Trophoblast cell (in vitro differentiated cells and primary cell): ENCODE measurements around the gene DLK1.

Experiments used
- DNase-seq, 2 donors: peaks; one replicate each; pipeline ENCODE4 v3.0.0-alpha.2; 2016
- H2AFZ ChIP-seq: 2 replicates; pipeline ENCODE4 v1.6.1; 2013; ENCODE audit warnings: low read length, moderate library complexity, mild to moderate bottlenecking; ENCODE audit not compliant: insufficient read depth, poor library complexity
- H2AK5ac ChIP-seq: 2 replicates; pipeline ENCODE4 v1.6.1; 2013; ENCODE audit warnings: mild to moderate bottlenecking, low read length
- H2BK120ac ChIP-seq: 2 replicates; pipeline ENCODE4 v1.6.1; 2013; ENCODE audit warnings: low read length, mild to moderate bottlenecking, moderate library complexity; ENCODE audit not compliant: insufficient read depth, poor library complexity
- H2BK12ac ChIP-seq: 2 replicates; pipeline ENCODE4 v1.6.1; 2013; ENCODE audit warnings: mild to moderate bottlenecking, low read length, moderate library complexity
- H2BK5ac ChIP-seq: 2 replicates; pipeline ENCODE4 v1.6.1; 2013; ENCODE audit warnings: low read length, low read depth, moderate library complexity, mild to moderate bottlenecking; ENCODE audit not compliant: poor library complexity
- H3K14ac ChIP-seq: 2 replicates; pipeline ENCODE4 v1.6.1; 2013; ENCODE audit warnings: mild to moderate bottlenecking, low read length
- H3K18ac ChIP-seq: 2 replicates; pipeline ENCODE4 v1.6.1; 2013; ENCODE audit warnings: mild to moderate bottlenecking, low read length
- H3K23ac ChIP-seq: 2 replicates; pipeline ENCODE4 v1.6.1; 2013; ENCODE audit warnings: low read length
- H3K27ac ChIP-seq: 2 replicates; pipeline ENCODE4 v1.5.1; 2013; ENCODE audit warnings: low read depth, mild to moderate bottlenecking, inconsistent platforms, low read length, moderate library complexity
- H3K27me3 ChIP-seq: 2 replicates; pipeline ENCODE4 v1.6.1; 2013; ENCODE audit warnings: inconsistent platforms, mild to moderate bottlenecking, low read length, moderate library complexity; ENCODE audit not compliant: insufficient read depth
- H3K36me3 ChIP-seq, 2 experiments: 1 replicate in 1 of 2; 2 replicates in 1 of 2; pipeline ENCODE4 v1.6.1; 2013; ENCODE audit warnings: low read length in 2 of 2, mild to moderate bottlenecking in 2 of 2, moderate library complexity in 1 of 2; ENCODE audit not compliant: insufficient read depth in 2 of 2, control insufficient read depth in 1 of 2
- H3K4ac ChIP-seq: 2 replicates; pipeline ENCODE4 v1.6.1; 2013; ENCODE audit warnings: low read depth, mild to moderate bottlenecking, low read length, moderate library complexity
- H3K4me1 ChIP-seq, 2 experiments: 1 replicate in 1 of 2; 2 replicates in 1 of 2; pipeline ENCODE4 v1.6.1; 2013; ENCODE audit warnings: low read length in 2 of 2, mild to moderate bottlenecking in 2 of 2, moderate library complexity in 1 of 2; ENCODE audit not compliant: insufficient read depth in 2 of 2, control insufficient read depth in 1 of 2
- H3K4me2 ChIP-seq: 2 replicates; pipeline ENCODE4 v1.6.1; 2013; ENCODE audit warnings: inconsistent platforms, mild to moderate bottlenecking, low read length, moderate library complexity
- H3K4me3 ChIP-seq: 2 replicates; pipeline ENCODE4 v1.5.1; 2013; ENCODE audit warnings: mild to moderate bottlenecking, low read depth, low read length, inconsistent platforms
- H3K79me1 ChIP-seq: one replicate; pipeline ENCODE4 v1.6.1; 2013; ENCODE audit warnings: low read length
- H3K79me2 ChIP-seq: 2 replicates; pipeline ENCODE4 v1.6.1; 2013; ENCODE audit warnings: low read length, mild to moderate bottlenecking; ENCODE audit not compliant: control insufficient read depth, insufficient read depth, poor library complexity
- H3K9ac ChIP-seq: 2 replicates; pipeline ENCODE4 v1.6.1; 2013; ENCODE audit warnings: mild to moderate bottlenecking, low read length
- H3K9me3 ChIP-seq: 2 replicates; pipeline ENCODE4 v1.6.1; 2013; ENCODE audit warnings: low read depth, mild to moderate bottlenecking, control low read depth, inconsistent platforms, low read length; ENCODE audit not compliant: insufficient read depth
- H4K12ac ChIP-seq: 2 replicates; pipeline ENCODE4 v1.6.1; 2013; ENCODE audit warnings: low read depth, mild to moderate bottlenecking, low read length, moderate library complexity
- H4K8ac ChIP-seq: 2 replicates; pipeline ENCODE4 v1.6.1; 2013; ENCODE audit warnings: low read depth, mild to moderate bottlenecking, low read length, moderate library complexity
- H4K91ac ChIP-seq: one replicate; pipeline ENCODE4 v1.6.1; 2013; ENCODE audit warnings: low read depth, mild to moderate bottlenecking, low read length, moderate library complexity
- WGBS: extraction: QIAGEN DNeasy Blood & Tissue Kit; methylation state at CpG from one replicate; pipeline ENCODE4 v1.1.7; 2013; ENCODE audit warnings: missing lambda C conversion rate; ENCODE audit not compliant: insufficient read length, insufficient coverage; ENCODE audit errors: extremely low coverage; 5-methylcytosine and 5-hydroxymethylcytosine counted together

The DLK1 gene

GRCh38 chr14:100724536-100724935 lies 2.2 kb upstream of the DLK1 start:
- WGBS, result no CpG with 5 or more reads among the region's 4 CpGs
- H3K27ac ChIP-seq, result no peak overlapping the region
- no peak overlapping the region for H2BK5ac ChIP-seq

GRCh38 chr14:100725587-100726387 lies 905 bp upstream of the DLK1 start:
- Histone ChIP-seq H3K79me2 (no peaks in the 10 kb centered on the region), H3K4me3 (peak overlapping the region; percentile 24), H4K91ac (no peak overlapping the region), H3K23ac (no peak overlapping the region), H2AK5ac (no peak overlapping the region), H3K9ac (no peak overlapping the region), H4K8ac (no peak overlapping the region), H2BK12ac (no peak overlapping the region), H3K4ac (no peak overlapping the region), H2AFZ (no peak overlapping the region), H3K79me1 (no peaks in the 10 kb centered on the region), H3K27me3 (peaks cover 27% of the 10 kb centered on the region), H2BK120ac (no peak overlapping the region), H4K12ac (no peak overlapping the region), H3K4me2 (no peak overlapping the region), H3K14ac (no peak overlapping the region), H3K4me1 (no peaks in the 10 kb centered on the region), H3K36me3 (no peaks in the 10 kb centered on the region), H2BK5ac (no peak overlapping the region), H3K27ac (no peak overlapping the region), H3K18ac (no peak overlapping the region), H3K9me3 (peaks cover 10% of the 10 kb centered on the region)
- WGBS, result no CpG with 5 or more reads among the region's 33 CpGs
- no peak for DNase-seq

More at GRCh38 chr14:100724536-100724935, 2.2 kb upstream of the DLK1 start:
- Histone ChIP-seq H3K4me3 (no peak overlapping the region), H4K91ac (no peak overlapping the region), H2AFZ (no peak overlapping the region), H3K27me3 (peaks cover 27% of the 10 kb centered on the region), H2BK12ac (no peak overlapping the region), H2BK120ac (no peak overlapping the region), H4K12ac (no peak overlapping the region), H3K4ac (no peak overlapping the region), H3K4me1 (no peaks in the 10 kb centered on the region), H2AK5ac (no peak overlapping the region), H3K14ac (no peak overlapping the region), H3K79me2 (no peaks in the 10 kb centered on the region), H3K9ac (no peak overlapping the region), H4K8ac (no peak overlapping the region), H3K4me2 (no peak overlapping the region), H3K18ac (no peak overlapping the region), H3K23ac (no peak overlapping the region), H3K9me3 (peaks cover 10% of the 10 kb centered on the region), H3K79me1 (no peaks in the 10 kb centered on the region), H3K36me3 (no peaks in the 10 kb centered on the region)
- no peak for DNase-seq

- no peaks in the 10 kb centered on the region for H3K36me3 ChIP-seq
- no peak overlapping the region for H3K9ac ChIP-seq
- H4K91ac ChIP-seq, result no peak overlapping the region
- H4K12ac ChIP-seq, result no peak overlapping the region
- no peaks in the 10 kb centered on the region for H3K4me1 ChIP-seq
- no peak overlapping the region for H4K8ac ChIP-seq
- no peak overlapping the region for H3K4ac ChIP-seq
- H2BK5ac ChIP-seq, result no peak overlapping the region
- no peaks in the 10 kb centered on the region for H3K79me2 ChIP-seq
- no peak overlapping the region for H2BK120ac ChIP-seq
- H2AK5ac ChIP-seq, result no peak overlapping the region
- no peak overlapping the region for H3K27ac ChIP-seq
- H3K9me3 ChIP-seq, result peaks cover 10% of the 10 kb centered on the region
- no peak for DNase-seq
- no peak overlapping the region for H3K18ac ChIP-seq
- no peak overlapping the region for H3K14ac ChIP-seq
- no peak overlapping the region for H2AFZ ChIP-seq
- no peaks in the 10 kb centered on the region for H3K79me1 ChIP-seq
- no peak overlapping the region for H3K23ac ChIP-seq
- no peak overlapping the region for H3K4me3 ChIP-seq
- H3K27me3 ChIP-seq, result peaks cover 27% of the 10 kb centered on the region
- peak overlapping the region; percentile 46 for H3K4me2 ChIP-seq
- no CpG with 5 or more reads among the region's 47 CpGs for WGBS
- H2BK12ac ChIP-seq, result no peak overlapping the region
Observed at GRCh38 chr14:100727086-100727872, 587 bp downstream of the DLK1 start.

GRCh38 chr14:100727873-100728240 lies 1.2 kb downstream of the DLK1 start:
- Histone ChIP-seq H2AK5ac (no peak overlapping the region), H3K79me2 (no peaks in the 10 kb centered on the region), H3K4ac (no peak overlapping the region), H3K9me3 (peaks cover 10% of the 10 kb centered on the region), H3K36me3 (no peaks in the 10 kb centered on the region), H3K23ac (no peak overlapping the region), H3K27ac (no peak overlapping the region), H3K27me3 (peaks cover 27% of the 10 kb centered on the region), H2BK120ac (no peak overlapping the region), H4K12ac (no peak overlapping the region), H3K14ac (no peak overlapping the region), H3K4me2 (no peak overlapping the region), H2AFZ (no peak overlapping the region), H3K4me1 (no peaks in the 10 kb centered on the region), H3K4me3 (no peak overlapping the region), H4K8ac (no peak overlapping the region), H2BK12ac (no peak overlapping the region), H3K18ac (no peak overlapping the region), H2BK5ac (no peak overlapping the region), H3K9ac (no peak overlapping the region), H3K79me1 (no peaks in the 10 kb centered on the region), H4K91ac (no peak overlapping the region)
- WGBS, result no CpG with 5 or more reads among the region's 12 CpGs
- no peak for DNase-seq
